ENCODE results near the gene KIAA1549. TPM values are rescaled to one million over a fixed set of nuclear protein-coding genes. Genes with fewer than 3 reads are reported as not detected.

Gene KIAA1549
- polyA plus RNA-seq, 1 donor (not counting 4 experiments of a cell fraction or from before 2014, with no cell fraction given), result 1.1 TPM

DNA sequence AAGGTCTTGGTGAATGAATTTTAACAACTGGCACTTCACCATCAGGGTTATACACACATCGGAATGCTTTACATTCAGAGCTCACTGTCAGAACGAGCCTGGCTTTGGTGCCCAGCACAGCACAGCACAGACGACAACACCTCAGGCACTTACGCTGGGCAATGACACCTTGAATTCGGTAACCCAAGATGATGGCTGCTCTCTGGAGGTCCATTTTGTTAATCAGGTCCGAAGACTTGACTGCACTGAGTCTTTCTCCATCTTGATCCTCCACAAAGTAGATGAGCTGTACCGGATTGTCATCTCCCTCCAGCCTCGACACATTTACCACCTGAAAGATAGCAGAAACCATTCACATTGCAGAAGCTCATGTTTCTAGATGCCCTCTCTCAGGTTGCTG is 82.4 kb downstream of the KIAA1549 start:
- no peaks in the 10 kb centered on the region for H3K9me1 ChIP-seq (ENCODE audit: control insufficient read depth, extremely low read depth, insufficient read depth, low read length)
- no peak overlapping the region for H3K9ac ChIP-seq (ENCODE audit: control insufficient read depth, extremely low read depth, insufficient read depth, low read length)
- H3K4me2 ChIP-seq (ENCODE audit: control insufficient read depth, extremely low read depth, insufficient read depth, low read depth, low read length), result no peak overlapping the region
- H3K4me3 ChIP-seq (ENCODE audit: control insufficient read depth in 2 of 3, extremely low read depth in 1 of 3, insufficient read depth in 2 of 3, low read depth in 1 of 3, low read length in 3 of 3), result no peak overlapping the region
- no peaks in the 10 kb centered on the region for H4K20me1 ChIP-seq (ENCODE audit: control insufficient read depth, extremely low read depth, insufficient read depth, low read length)
- TF ChIP-seq, protein P1, sequence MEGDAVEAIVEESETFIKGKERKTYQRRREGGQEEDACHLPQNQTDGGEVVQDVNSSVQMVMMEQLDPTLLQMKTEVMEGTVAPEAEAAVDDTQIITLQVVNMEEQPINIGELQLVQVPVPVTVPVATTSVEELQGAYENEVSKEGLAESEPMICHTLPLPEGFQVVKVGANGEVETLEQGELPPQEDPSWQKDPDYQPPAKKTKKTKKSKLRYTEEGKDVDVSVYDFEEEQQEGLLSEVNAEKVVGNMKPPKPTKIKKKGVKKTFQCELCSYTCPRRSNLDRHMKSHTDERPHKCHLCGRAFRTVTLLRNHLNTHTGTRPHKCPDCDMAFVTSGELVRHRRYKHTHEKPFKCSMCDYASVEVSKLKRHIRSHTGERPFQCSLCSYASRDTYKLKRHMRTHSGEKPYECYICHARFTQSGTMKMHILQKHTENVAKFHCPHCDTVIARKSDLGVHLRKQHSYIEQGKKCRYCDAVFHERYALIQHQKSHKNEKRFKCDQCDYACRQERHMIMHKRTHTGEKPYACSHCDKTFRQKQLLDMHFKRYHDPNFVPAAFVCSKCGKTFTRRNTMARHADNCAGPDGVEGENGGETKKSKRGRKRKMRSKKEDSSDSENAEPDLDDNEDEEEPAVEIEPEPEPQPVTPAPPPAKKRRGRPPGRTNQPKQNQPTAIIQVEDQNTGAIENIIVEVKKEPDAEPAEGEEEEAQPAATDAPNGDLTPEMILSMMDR (optimal IDR thresholded peaks at IDR 0.05 in 1 of 3, IDR thresholded peaks at IDR 0.05 in 1 of 3, conservative IDR thresholded peaks at IDR 0.05 in 1 of 3; ENCODE audit: extremely low read depth in 1 of 3, insufficient read depth in 2 of 3, low read length in 3 of 3), result no peak
- TF ChIP-seq EZH2 (IDR thresholded peaks at IDR 0.05; ENCODE audit: low read length), result no peak
- dilution Hi-C loops (cut with MboI; ENCODE audit: extremely low pct_ligation_motif_present, low sequenced_read_pairs), result no loop called here
- no peaks in the 10 kb centered on the region for H3K79me2 ChIP-seq (ENCODE audit: control insufficient read depth, insufficient read depth, low read length)
- H3K4me1 ChIP-seq (ENCODE audit: control insufficient read depth, extremely low read depth, insufficient read depth, low read length), result no peaks in the 10 kb centered on the region
- DNase-seq (ENCODE audit: low read depth, low spot score) (no peak), FAIRE-seq (no peak)
- H3K9me3 ChIP-seq (ENCODE audit: control insufficient read depth, low read depth, low read length), result no peaks in the 10 kb centered on the region
- H3K27me3 ChIP-seq (ENCODE audit: control insufficient read depth, extremely low read depth, insufficient read depth, low read length), result no peaks in the 10 kb centered on the region
- no peaks in the 10 kb centered on the region for H3K36me3 ChIP-seq (ENCODE audit: control insufficient read depth in 2 of 2, extremely low read depth in 1 of 2, insufficient read depth in 2 of 2, low read length in 2 of 2)
- H2AFZ ChIP-seq (ENCODE audit: control insufficient read depth, low read length), result no peak overlapping the region
- H3K27ac ChIP-seq (ENCODE audit: control insufficient read depth, insufficient read depth, low read length), result no peak overlapping the region

DNA sequence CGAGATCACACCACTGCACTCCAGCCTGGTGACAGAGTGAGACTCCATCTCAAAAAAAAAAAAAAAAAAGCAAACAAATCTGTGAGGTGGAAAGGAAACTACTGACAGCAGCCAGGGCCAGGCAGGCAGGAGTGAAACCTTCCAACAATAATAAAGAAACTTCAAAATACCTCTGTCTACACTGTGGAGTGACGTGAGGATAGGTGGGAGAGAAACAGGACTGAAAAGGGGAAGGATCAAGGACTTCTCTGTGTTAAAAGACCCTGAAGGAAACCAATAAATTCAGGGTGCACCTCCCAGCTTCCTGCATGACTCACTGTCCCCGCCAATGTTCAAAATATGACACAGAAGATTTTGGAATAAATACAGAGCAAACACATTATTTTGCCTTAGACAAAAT is 82.9 kb downstream of the KIAA1549 start:
- FAIRE-seq (no peak), DNase-seq (ENCODE audit: low read depth, low spot score) (no peak)
- dilution Hi-C loops (cut with MboI; ENCODE audit: extremely low pct_ligation_motif_present, low sequenced_read_pairs), result no loop called here
- H2AFZ ChIP-seq (ENCODE audit: control insufficient read depth, low read length), result no peak overlapping the region
- no peaks in the 10 kb centered on the region for H3K4me1 ChIP-seq (ENCODE audit: control insufficient read depth, extremely low read depth, insufficient read depth, low read length)
- H3K4me3 ChIP-seq (ENCODE audit: control insufficient read depth in 2 of 3, extremely low read depth in 1 of 3, insufficient read depth in 2 of 3, low read depth in 1 of 3, low read length in 3 of 3), result no peak overlapping the region
- H3K27ac ChIP-seq (ENCODE audit: control insufficient read depth, insufficient read depth, low read length), result no peak overlapping the region
- no peaks in the 10 kb centered on the region for H4K20me1 ChIP-seq (ENCODE audit: control insufficient read depth, extremely low read depth, insufficient read depth, low read length)
- H3K36me3 ChIP-seq (ENCODE audit: control insufficient read depth in 2 of 2, extremely low read depth in 1 of 2, insufficient read depth in 2 of 2, low read length in 2 of 2), result no peaks in the 10 kb centered on the region
- no peaks in the 10 kb centered on the region for H3K79me2 ChIP-seq (ENCODE audit: control insufficient read depth, insufficient read depth, low read length)
- no peaks in the 10 kb centered on the region for H3K9me1 ChIP-seq (ENCODE audit: control insufficient read depth, extremely low read depth, insufficient read depth, low read length)
- H3K27me3 ChIP-seq (ENCODE audit: control insufficient read depth, extremely low read depth, insufficient read depth, low read length), result no peaks in the 10 kb centered on the region
- no peak for TF ChIP-seq EZH2 (IDR thresholded peaks at IDR 0.05; ENCODE audit: low read length)
- TF ChIP-seq, protein P1 (optimal IDR thresholded peaks at IDR 0.05 in 1 of 3, IDR thresholded peaks at IDR 0.05 in 1 of 3, conservative IDR thresholded peaks at IDR 0.05 in 1 of 3; ENCODE audit: extremely low read depth in 1 of 3, insufficient read depth in 2 of 3, low read length in 3 of 3), result no peak
- H3K4me2 ChIP-seq (ENCODE audit: control insufficient read depth, extremely low read depth, insufficient read depth, low read depth, low read length), result no peak overlapping the region
- H3K9me3 ChIP-seq (ENCODE audit: control insufficient read depth, low read depth, low read length), result no peaks in the 10 kb centered on the region
- H3K9ac ChIP-seq (ENCODE audit: control insufficient read depth, extremely low read depth, insufficient read depth, low read length), result no peak overlapping the region

Measured in keratinocyte (primary cell).